H1 (cell line): Measurements from ENCODE around the gene PMM1. TPM values are rescaled to one million over a fixed set of nuclear protein-coding genes. Genes with fewer than 3 reads are reported as not detected.

Experiments
- BACH1 ChIP-seq: IDR thresholded peaks from 2 replicates; pipeline ENCODE4 v1.6.1; 2012; ENCODE audit warnings: low read length, improper control_type of control experiment
- CTBP2 ChIP-seq: IDR thresholded peaks from 2 replicates; pipeline ENCODE4 v1.7.0; 2011; ENCODE audit warnings: borderline replicate concordance, mild to moderate bottlenecking, moderate library complexity, mixed read lengths, low read length; ENCODE audit not compliant: insufficient read depth, insufficient read length
- JUND ChIP-seq: IDR thresholded peaks from 2 replicates; pipeline ENCODE4 v1.6.1; 2011; ENCODE audit warnings: mild to moderate bottlenecking, improper control_type of control experiment, low read length
- NRF1 ChIP-seq: IDR thresholded peaks from 2 replicates; pipeline ENCODE4 v1.6.1; 2011; ENCODE audit warnings: mild to moderate bottlenecking, low read depth, low read length, improper control_type of control experiment
- POLR2A ChIP-seq, 2 experiments: IDR thresholded peaks; 1 replicate in 1 of 2; 2 replicates in 1 of 2; pipeline ENCODE4 v1.6.1; 2011; ENCODE audit warnings: low read depth in 2 of 2, low read length in 2 of 2, mild to moderate bottlenecking in 2 of 2; ENCODE audit errors: control extremely low read depth in 1 of 2
- TAF7 ChIP-seq: optimal IDR thresholded peaks from 2 replicates; pipeline ENCODE3; 2011; ENCODE audit warnings: low read depth, mild to moderate bottlenecking, inconsistent platforms, low read length, moderate library complexity, borderline replicate concordance
- TEAD4 ChIP-seq: IDR thresholded peaks from 2 replicates; pipeline ENCODE4 v1.6.1; 2012; ENCODE audit warnings: low read depth, low read length, inconsistent platforms, mixed read lengths
- YY1 ChIP-seq: IDR thresholded peaks from 2 replicates; pipeline ENCODE4 v1.6.1; 2011; ENCODE audit warnings: low read depth, mild to moderate bottlenecking, low read length
- polyA plus RNA-seq, 7 experiments: library from polyadenylated mRNA; depleted of rRNA in 3 of 7; stranded (reverse) in 5 of 7; unstranded in 2 of 7; fragments of >200 nt in 5 of 7; fragments of 200-250 nt in 2 of 7; gene quantifications; 1 replicate in 5 of 7; 2 replicates in 1 of 7; 4 replicates in 1 of 7; pipeline versions ENCODE4 v1.2.1 to v1.2.3, GENCODE V29; 2011 to 2013; ENCODE audit warnings: missing spikeins in 2 of 7, mixed read lengths in 2 of 7
- total RNA-seq: library from RNA; stranded (reverse); fragmentation: NEBNext Ultra II Directional; extraction: Animal tissue kit (Norgen Biotek cat#: 25700); gene quantifications from 2 replicates; pipeline ENCODE4 v1.2.1, GENCODE V29; 2021

PMM1 gene
- total and polyA plus RNA-seq, 2 of the 8 experiments (the other 6 are each of a cell fraction or from before 2014, with no cell fraction given): 11.3 to 20.0 TPM

DNA sequence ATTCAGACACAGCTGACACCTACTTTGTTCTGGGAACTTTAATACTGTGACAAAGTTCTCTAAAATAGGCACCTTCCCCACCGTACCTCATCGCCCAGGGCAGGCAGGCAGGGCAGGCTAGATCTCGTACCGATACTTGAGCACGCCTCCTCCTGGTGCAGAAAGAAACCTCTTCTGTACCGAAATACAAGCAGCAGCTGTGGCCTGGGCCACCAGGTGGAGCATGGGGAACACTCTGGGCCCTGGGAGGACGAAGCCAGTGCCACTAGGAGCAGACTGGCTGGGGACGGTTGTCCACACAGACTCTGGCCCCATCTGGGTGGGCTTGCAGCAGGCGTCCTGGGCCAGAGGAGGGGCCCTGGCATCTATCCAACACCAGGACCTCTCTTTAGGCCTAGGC lies 12.8 kb downstream of the PMM1 start (continued):
- no peak for TF ChIP-seq TEAD4
- no peak for TF ChIP-seq BACH1
- no peak for TF ChIP-seq POLR2A (IDR thresholded peaks at IDR 0.05; ENCODE audit: control extremely low read depth in 1 of 2, low read depth in 2 of 2, low read length in 2 of 2)
- no peak; the same call in 1 of the 2 replicates for TF ChIP-seq JUND
- no peak for TF ChIP-seq NRF1
- no peak for TF ChIP-seq TAF7
- TF ChIP-seq YY1: no peak
- no peak for TF ChIP-seq CTBP2
